Mesenchymal stem cell (in vitro differentiated cells and primary cell): ENCODE data around the gene TBC1D14. TPM values are rescaled to one million over a fixed set of nuclear protein-coding genes. Genes with fewer than 3 reads are reported as not detected.

Experiments used
- DNase-seq: peaks from one replicate; pipeline ENCODE4 v3.0.0-alpha.2; 2013
- H2AFZ ChIP-seq: one replicate; pipeline ENCODE4 v1.6.1; 2013; ENCODE audit warnings: low read depth, mild to moderate bottlenecking, control low read depth, inconsistent platforms, low read length, moderate library complexity
- H2AK5ac ChIP-seq: 2 replicates; pipeline ENCODE4 v1.6.1; 2013; ENCODE audit warnings: low read length, moderate library complexity, mild to moderate bottlenecking, inconsistent platforms; ENCODE audit not compliant: severe bottlenecking
- H2BK120ac ChIP-seq: one replicate; pipeline ENCODE4 v1.6.1; 2013; ENCODE audit warnings: low read depth, mild to moderate bottlenecking, inconsistent platforms, low read length, moderate library complexity
- H2BK12ac ChIP-seq, 2 experiments: one replicate each; pipeline ENCODE4 v1.6.1; 2013; ENCODE audit warnings: inconsistent platforms in 2 of 2, low read length in 2 of 2, mild to moderate bottlenecking in 2 of 2, moderate library complexity in 2 of 2, control low read depth in 1 of 2
- H2BK15ac ChIP-seq: one replicate; pipeline ENCODE4 v1.6.1; 2013; ENCODE audit warnings: mild to moderate bottlenecking, low read depth, inconsistent platforms; ENCODE audit not compliant: poor library complexity, severe bottlenecking
- H2BK5ac ChIP-seq: 2 replicates; pipeline ENCODE4 v1.6.1; 2013; ENCODE audit warnings: low read depth, mild to moderate bottlenecking, low read length, control low read depth, inconsistent platforms; ENCODE audit not compliant: poor library complexity, severe bottlenecking
- H3K14ac ChIP-seq, 2 experiments: one replicate each; pipeline ENCODE4 v1.6.1; 2013; ENCODE audit warnings: inconsistent platforms in 2 of 2, low read length in 2 of 2, control low read depth in 1 of 2, mild to moderate bottlenecking in 1 of 2, moderate library complexity in 1 of 2
- H3K18ac ChIP-seq, 2 experiments: one replicate each; pipeline ENCODE4 v1.6.1; 2013; ENCODE audit warnings: inconsistent platforms in 2 of 2, low read length in 2 of 2, control low read depth in 1 of 2, low read depth in 1 of 2, mild to moderate bottlenecking in 1 of 2
- H3K23ac ChIP-seq, 2 experiments: one replicate each; pipeline ENCODE4 v1.6.1; 2013; ENCODE audit warnings: inconsistent platforms in 2 of 2, low read length in 2 of 2, mild to moderate bottlenecking in 2 of 2, moderate library complexity in 2 of 2, control low read depth in 1 of 2
- H3K27ac ChIP-seq: 2 replicates; pipeline ENCODE4 v1.5.1; 2013; ENCODE audit warnings: mild to moderate bottlenecking, moderate library complexity, low read length, control low read depth, inconsistent platforms; ENCODE audit not compliant: poor library complexity, severe bottlenecking
- H3K27me3 ChIP-seq, 2 experiments: 2 replicates each; pipeline versions ENCODE4 v1.6.1 to v1.7.0; 2013; ENCODE audit warnings: low read length in 2 of 2, mild to moderate bottlenecking in 2 of 2, moderate library complexity in 2 of 2, control low read depth in 1 of 2, inconsistent platforms in 1 of 2; ENCODE audit not compliant: control insufficient read depth in 1 of 2, insufficient read depth in 1 of 2
- H3K36me3 ChIP-seq, 2 experiments: 2 replicates each; pipeline versions ENCODE4 v1.6.1 to v1.7.0; 2013; ENCODE audit warnings: low read length in 2 of 2, control low read depth in 1 of 2, inconsistent platforms in 1 of 2, low read depth in 1 of 2, mild to moderate bottlenecking in 1 of 2; ENCODE audit not compliant: insufficient read depth in 2 of 2, control insufficient read depth in 1 of 2
- H3K4ac ChIP-seq, 2 experiments: one replicate each; pipeline ENCODE4 v1.6.1; 2013; ENCODE audit warnings: inconsistent platforms in 2 of 2, low read length in 2 of 2, mild to moderate bottlenecking in 2 of 2, moderate library complexity in 2 of 2, control low read depth in 1 of 2, low read depth in 1 of 2
- H3K4me1 ChIP-seq: 2 replicates; pipeline ENCODE4 v1.6.1; 2013; ENCODE audit warnings: low read depth, low read length, control low read depth; ENCODE audit not compliant: control insufficient read depth, insufficient read depth
- H3K4me2 ChIP-seq: 2 replicates; pipeline ENCODE4 v1.6.1; 2013; ENCODE audit warnings: low read length, mild to moderate bottlenecking, inconsistent platforms; ENCODE audit not compliant: poor library complexity, severe bottlenecking
- H3K4me3 ChIP-seq, 2 experiments: 2 replicates each; pipeline versions ENCODE4 v1.5.1 to v1.7.0; 2013; ENCODE audit warnings: low read length in 2 of 2, mild to moderate bottlenecking in 2 of 2, control low read depth in 1 of 2, low read depth in 1 of 2; ENCODE audit not compliant: insufficient read depth in 1 of 2
- H3K79me1 ChIP-seq: replicated peaks from 2 replicates; pipeline ENCODE4 v1.6.1; 2013; ENCODE audit warnings: mild to moderate bottlenecking, control low read depth, low read length, inconsistent platforms; ENCODE audit not compliant: poor library complexity, severe bottlenecking
- H3K9ac ChIP-seq: 2 replicates; pipeline ENCODE4 v1.7.0; 2013; ENCODE audit warnings: mild to moderate bottlenecking, low read length, moderate library complexity
- H3K9me3 ChIP-seq: 2 replicates; pipeline ENCODE4 v1.7.0; 2013; ENCODE audit warnings: mild to moderate bottlenecking, low read length; ENCODE audit not compliant: control insufficient read depth
- H4K8ac ChIP-seq: one replicate; pipeline ENCODE4 v1.6.1; 2013; ENCODE audit warnings: inconsistent platforms, mild to moderate bottlenecking, low read length, moderate library complexity
- H4K91ac ChIP-seq: one replicate; pipeline ENCODE4 v1.6.1; 2013; ENCODE audit warnings: mild to moderate bottlenecking, low read length, inconsistent platforms
- WGBS: methylation state at CpG from one replicate; pipeline ENCODE4 v1.1.7; 2013; ENCODE audit warnings: mixed read lengths; 5-methylcytosine and 5-hydroxymethylcytosine counted together
- polyA plus RNA-seq, 2 experiments: library from polyadenylated mRNA; stranded (reverse); fragments of 200-250 nt; gene quantifications; one replicate each; pipeline ENCODE4 v1.2.3, GENCODE V29; 2013

TBC1D14 gene, protein sequence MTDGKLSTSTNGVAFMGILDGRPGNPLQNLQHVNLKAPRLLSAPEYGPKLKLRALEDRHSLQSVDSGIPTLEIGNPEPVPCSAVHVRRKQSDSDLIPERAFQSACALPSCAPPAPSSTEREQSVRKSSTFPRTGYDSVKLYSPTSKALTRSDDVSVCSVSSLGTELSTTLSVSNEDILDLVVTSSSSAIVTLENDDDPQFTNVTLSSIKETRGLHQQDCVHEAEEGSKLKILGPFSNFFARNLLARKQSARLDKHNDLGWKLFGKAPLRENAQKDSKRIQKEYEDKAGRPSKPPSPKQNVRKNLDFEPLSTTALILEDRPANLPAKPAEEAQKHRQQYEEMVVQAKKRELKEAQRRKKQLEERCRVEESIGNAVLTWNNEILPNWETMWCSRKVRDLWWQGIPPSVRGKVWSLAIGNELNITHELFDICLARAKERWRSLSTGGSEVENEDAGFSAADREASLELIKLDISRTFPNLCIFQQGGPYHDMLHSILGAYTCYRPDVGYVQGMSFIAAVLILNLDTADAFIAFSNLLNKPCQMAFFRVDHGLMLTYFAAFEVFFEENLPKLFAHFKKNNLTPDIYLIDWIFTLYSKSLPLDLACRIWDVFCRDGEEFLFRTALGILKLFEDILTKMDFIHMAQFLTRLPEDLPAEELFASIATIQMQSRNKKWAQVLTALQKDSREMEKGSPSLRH
- polyA plus RNA-seq (2013, experiment 1 of 2) = 25.0 TPM
- 24.9 TPM for polyA plus RNA-seq (2013, experiment 2 of 2)

GRCh38 chr4:6909113-6909969 is at the start of gene TBC1D14:
TSS of gene TBC1D14 (plus strand) at chr4:6909826. CDS start at chr4:6923390, 13,564 bp downstream.
- Histone ChIP-seq H4K8ac (peak within 1 kb of the TSS; percentile 76), H3K27me3 (peaks cover 4 to 26% of the 10 kb centered on the region in 2 experiments), H3K4me3 (peak within 1 kb of the TSS; percentile 83 to 88), H3K9me3 (no peaks in the 10 kb centered on the region), H4K91ac (peak within 1 kb of the TSS; percentile 84), H3K36me3 (no peaks in the 10 kb centered on the region), H3K14ac (peak within 1 kb of the TSS in 1 of 2 experiments; percentile 85), H3K79me1 (peaks cover 27% of the 10 kb centered on the region), H2BK15ac (peak within 1 kb of the TSS; percentile 98), H2BK120ac (peak within 1 kb of the TSS; percentile 89), H2AK5ac (peak within 1 kb of the TSS; percentile 54), H2BK12ac (peak within 1 kb of the TSS; percentile 4 to 83), H3K23ac (peak within 1 kb of the TSS in 1 of 2 experiments; percentile 85), H2BK5ac (peak within 1 kb of the TSS; percentile 88), H3K27ac (peak within 1 kb of the TSS; percentile 92), H3K4me2 (peak within 1 kb of the TSS; percentile 97), H2AFZ (peak within 1 kb of the TSS; percentile 42), H3K18ac (peak within 1 kb of the TSS; percentile 85 to 97), H3K9ac (peak within 1 kb of the TSS; percentile 92), H3K4me1 (peaks cover 22% of the 10 kb centered on the region), H3K4ac (peak within 1 kb of the TSS; percentile 77 to 97)
- peak; percentile 89 for DNase-seq
- under 1% methylated on average over 57 of the region's 108 CpGs for WGBS

DNA sequence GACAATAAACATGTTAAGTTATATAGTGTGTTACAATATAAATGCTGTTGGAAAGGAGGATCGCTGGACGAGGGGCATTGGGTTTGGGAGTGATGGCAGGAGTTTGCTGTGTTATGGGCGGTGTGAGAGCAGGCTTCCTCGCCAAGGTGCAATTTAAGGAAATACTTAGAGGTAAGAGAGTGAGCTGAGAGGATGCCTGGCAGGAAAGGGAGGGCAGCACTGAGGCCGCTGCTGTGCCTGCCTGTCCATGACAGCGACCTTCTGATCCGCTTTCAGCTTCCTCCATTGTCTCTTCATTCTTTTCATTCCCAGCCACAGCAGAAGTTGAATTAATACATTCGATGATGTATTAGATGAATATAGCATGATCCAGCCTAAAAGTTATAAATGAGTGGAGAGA is 41.2 kb upstream of the TBC1D14 start:
- no peak overlapping the region for H2BK12ac ChIP-seq
- 97% methylated on average over 8 of the region's 8 CpGs for WGBS

GRCh38 chr4:6869944-6870343 is 39.7 kb upstream of the TBC1D14 start:
- H2AFZ ChIP-seq = no peak overlapping the region
- peaks cover 47 to 79% of the 10 kb centered on the region in 2 experiments for H3K36me3 ChIP-seq
- H2AK5ac ChIP-seq = no peak overlapping the region
- H3K27ac ChIP-seq = no peak overlapping the region
- no peak overlapping the region for H2BK5ac ChIP-seq
- H2BK15ac ChIP-seq = no peak overlapping the region
- peaks cover 34% of the 10 kb centered on the region for H3K79me1 ChIP-seq
- H3K14ac ChIP-seq = no peak overlapping the region
- peaks cover 1% of the 10 kb centered on the region for H3K4me1 ChIP-seq
- no peak overlapping the region for H4K8ac ChIP-seq
- no peak overlapping the region for H3K9ac ChIP-seq
- DNase-seq = no peak
- H3K4me3 ChIP-seq = no peak overlapping the region
- H4K91ac ChIP-seq = no peak overlapping the region
- H3K27me3 ChIP-seq = no peaks in the 10 kb centered on the region
- no peak overlapping the region for H3K4me2 ChIP-seq
- no peak overlapping the region for H3K18ac ChIP-seq
- no peak overlapping the region for H2BK12ac ChIP-seq
- no peak overlapping the region for H3K4ac ChIP-seq
- no peak overlapping the region for H2BK120ac ChIP-seq
- 100% methylated on average over 2 of the region's 2 CpGs for WGBS
- no peaks in the 10 kb centered on the region for H3K9me3 ChIP-seq
- H3K23ac ChIP-seq = no peak overlapping the region

More for the DNA sequence above, 41.2 kb upstream of the TBC1D14 start:
- H3K4ac ChIP-seq = no peak overlapping the region
- H2AK5ac ChIP-seq = no peak overlapping the region
- H3K18ac ChIP-seq = no peak overlapping the region
- no peak overlapping the region for H3K9ac ChIP-seq
- no peak overlapping the region for H3K4me3 ChIP-seq
- no peaks in the 10 kb centered on the region for H3K9me3 ChIP-seq
- H2BK5ac ChIP-seq = no peak overlapping the region
- no peak overlapping the region for H3K27ac ChIP-seq
- no peak overlapping the region for H4K91ac ChIP-seq
- no peak overlapping the region for H2BK15ac ChIP-seq
- no peak overlapping the region for H3K23ac ChIP-seq
- no peak overlapping the region for H2BK120ac ChIP-seq
- H3K14ac ChIP-seq = no peak overlapping the region
- peaks cover 37 to 76% of the 10 kb centered on the region in 2 experiments for H3K36me3 ChIP-seq
- DNase-seq = no peak
- no peak overlapping the region for H3K4me2 ChIP-seq
- no peak overlapping the region for H4K8ac ChIP-seq
- peaks cover 1% of the 10 kb centered on the region for H3K4me1 ChIP-seq
- no peak overlapping the region for H2AFZ ChIP-seq
- peaks cover 30% of the 10 kb centered on the region for H3K79me1 ChIP-seq
- H3K27me3 ChIP-seq = no peaks in the 10 kb centered on the region
